Hepatocyte (in vitro differentiated cells): ENCODE results near the gene ATF6. TPM values are rescaled to one million over a fixed set of nuclear protein-coding genes. Genes with fewer than 3 reads are reported as not detected.

Experiments used
- DNase-seq: peaks from one replicate; pipeline ENCODE4 v3.0.0-alpha.2; 2016; ENCODE audit warnings: low spot score
- H2AFZ ChIP-seq: fragments of 200-600 bp; sonication (generic); 2 replicates; pipeline ENCODE4 v1.6.0; 2016; ENCODE audit warnings: antibody characterized with exemption, mild to moderate bottlenecking
- H3K27ac ChIP-seq: fragments of 200-600 bp; sonication (generic); 2 replicates; pipeline ENCODE4 v1.5.1; 2016; ENCODE audit warnings: mild to moderate bottlenecking
- H3K27me3 ChIP-seq: fragments of 200-600 bp; sonication (generic); 2 replicates; pipeline ENCODE4 v1.6.1; 2016
- H3K36me3 ChIP-seq: fragments of 200-600 bp; sonication (generic); replicated peaks from 2 replicates; pipeline ENCODE4 v1.5.1; 2016; ENCODE audit warnings: low read depth; ENCODE audit not compliant: insufficient read depth
- H3K4me1 ChIP-seq: fragments of 200-600 bp; sonication (generic); 2 replicates; pipeline ENCODE4 v1.5.1; 2016; ENCODE audit warnings: mild to moderate bottlenecking, moderate library complexity; ENCODE audit not compliant: insufficient read depth
- H3K4me2 ChIP-seq: fragments of 200-600 bp; sonication (generic); 2 replicates; pipeline ENCODE4 v1.6.0; 2016
- H3K4me3 ChIP-seq: fragments of 200-600 bp; sonication (generic); 2 replicates; pipeline ENCODE4 v1.5.1; 2016; ENCODE audit warnings: mild to moderate bottlenecking
- H3K79me2 ChIP-seq: fragments of 200-600 bp; sonication (generic); 2 replicates; pipeline ENCODE4 v1.6.0; 2017; ENCODE audit warnings: mild to moderate bottlenecking
- H3K9me2 ChIP-seq: fragments of 200-600 bp; sonication (generic); replicated peaks from 2 replicates; pipeline ENCODE4 v1.6.0; 2017; ENCODE audit warnings: mild to moderate bottlenecking; ENCODE audit not compliant: insufficient read depth
- H3K9me3 ChIP-seq: fragments of 200-600 bp; sonication (generic); 2 replicates; pipeline ENCODE4 v1.5.1; 2016; ENCODE audit warnings: low read depth, mild to moderate bottlenecking
- H4K20me1 ChIP-seq: fragments of 200-600 bp; sonication (generic); 2 replicates; pipeline ENCODE4 v1.6.0; 2016; ENCODE audit warnings: mild to moderate bottlenecking; ENCODE audit not compliant: insufficient read depth, poor library complexity, severe bottlenecking
- EZH2 ChIP-seq: fragments of 200-600 bp; sonication (generic); IDR thresholded peaks from 2 replicates; pipeline ENCODE4 v1.6.1; 2016; ENCODE audit warnings: antibody characterized with exemption, mild to moderate bottlenecking, borderline replicate concordance
- EZH2phosphoT487 ChIP-seq: fragments of 200-600 bp; sonication (generic); IDR thresholded peaks from one replicate; pipeline ENCODE4 v1.6.1; 2018; ENCODE audit warnings: antibody characterized with exemption, mild to moderate bottlenecking, low read depth, moderate library complexity; ENCODE audit not compliant: unreplicated experiment, severe bottlenecking
- WGBS: methylation state at CpG from one replicate; pipeline ENCODE4 v1.1.6; 2016; ENCODE audit warnings: low lambda C conversion rate; ENCODE audit errors: missing lambda C conversion rate; 5-methylcytosine and 5-hydroxymethylcytosine counted together
- polyA plus RNA-seq: library from polyadenylated mRNA; unstranded; fragments of >200 nt; fragmentation: Nextera tagmentation; extraction: Ambion mirVana; gene quantifications from 2 replicates; pipeline ENCODE4 v1.2.1, GENCODE V29; 2016
- total RNA-seq: library from RNA; depleted of rRNA; stranded (reverse); fragments of >200 nt; gene quantifications from 2 replicates; pipeline ENCODE4 v1.2.3, GENCODE V29; 2014
- TF ChIP-seq, protein P1 (sequence below): fragments of 200-600 bp; sonication (generic); IDR thresholded peaks from 2 replicates; pipeline ENCODE4 v1.5.1; 2016; ENCODE audit warnings: antibody characterized with exemption, mild to moderate bottlenecking; ENCODE audit not compliant: poor library complexity

ATF6 gene
- total and polyA plus RNA-seq, 2 experiments from 2014 or later, result 15.3 to 29.8 TPM

DNA sequence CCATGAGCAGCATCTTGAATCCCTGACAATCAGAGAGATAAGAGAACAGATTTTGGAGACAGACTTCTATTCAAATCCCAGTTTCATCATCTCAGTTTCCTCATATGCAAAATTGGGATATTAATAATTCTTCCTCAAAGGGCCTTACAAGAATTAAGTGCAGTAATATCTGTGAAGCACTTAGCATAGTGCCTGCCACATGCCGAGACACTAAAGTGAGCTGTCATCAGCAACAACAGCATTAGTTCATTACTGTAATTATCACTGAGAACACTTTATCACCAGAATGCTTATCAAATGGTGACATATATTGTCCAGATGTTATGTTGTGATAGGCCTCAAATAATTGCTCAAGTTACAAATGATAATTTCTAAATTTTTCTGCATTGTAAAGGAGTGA lies 45.7 kb upstream of the ATF6 start:
- no peaks in the 10 kb centered on the region for H3K4me1 ChIP-seq
- H3K27me3 ChIP-seq, result peaks cover 7% of the 10 kb centered on the region
- no peaks in the 10 kb centered on the region for H4K20me1 ChIP-seq
- H3K9me2 ChIP-seq, result no peaks in the 10 kb centered on the region
- no peaks in the 10 kb centered on the region for H3K9me3 ChIP-seq
- H3K4me2 ChIP-seq, result no peak overlapping the region
- no peaks in the 10 kb centered on the region for H3K36me3 ChIP-seq
- H2AFZ ChIP-seq, result no peak overlapping the region
- no peak for DNase-seq
- TF ChIP-seq, protein P1, sequence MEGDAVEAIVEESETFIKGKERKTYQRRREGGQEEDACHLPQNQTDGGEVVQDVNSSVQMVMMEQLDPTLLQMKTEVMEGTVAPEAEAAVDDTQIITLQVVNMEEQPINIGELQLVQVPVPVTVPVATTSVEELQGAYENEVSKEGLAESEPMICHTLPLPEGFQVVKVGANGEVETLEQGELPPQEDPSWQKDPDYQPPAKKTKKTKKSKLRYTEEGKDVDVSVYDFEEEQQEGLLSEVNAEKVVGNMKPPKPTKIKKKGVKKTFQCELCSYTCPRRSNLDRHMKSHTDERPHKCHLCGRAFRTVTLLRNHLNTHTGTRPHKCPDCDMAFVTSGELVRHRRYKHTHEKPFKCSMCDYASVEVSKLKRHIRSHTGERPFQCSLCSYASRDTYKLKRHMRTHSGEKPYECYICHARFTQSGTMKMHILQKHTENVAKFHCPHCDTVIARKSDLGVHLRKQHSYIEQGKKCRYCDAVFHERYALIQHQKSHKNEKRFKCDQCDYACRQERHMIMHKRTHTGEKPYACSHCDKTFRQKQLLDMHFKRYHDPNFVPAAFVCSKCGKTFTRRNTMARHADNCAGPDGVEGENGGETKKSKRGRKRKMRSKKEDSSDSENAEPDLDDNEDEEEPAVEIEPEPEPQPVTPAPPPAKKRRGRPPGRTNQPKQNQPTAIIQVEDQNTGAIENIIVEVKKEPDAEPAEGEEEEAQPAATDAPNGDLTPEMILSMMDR, result no peak
- no peak for TF ChIP-seq EZH2
- TF ChIP-seq EZH2phosphoT487, result no peak
- no peaks in the 10 kb centered on the region for H3K79me2 ChIP-seq
- H3K4me3 ChIP-seq, result no peak overlapping the region
- no peak overlapping the region for H3K27ac ChIP-seq
- 74% methylated on average over 1 of the region's 1 CpG for WGBS

GRCh38 chr1:161720956-161721737 lies 45.0 kb upstream of the ATF6 start, which contains the start of gene FCRLB:
TSS of gene FCRLB (plus strand) at chr1:161721544. CDS start at chr1:161722673, 1,129 bp downstream.
- H4K20me1 ChIP-seq, result no peaks in the 10 kb centered on the region

DNA sequence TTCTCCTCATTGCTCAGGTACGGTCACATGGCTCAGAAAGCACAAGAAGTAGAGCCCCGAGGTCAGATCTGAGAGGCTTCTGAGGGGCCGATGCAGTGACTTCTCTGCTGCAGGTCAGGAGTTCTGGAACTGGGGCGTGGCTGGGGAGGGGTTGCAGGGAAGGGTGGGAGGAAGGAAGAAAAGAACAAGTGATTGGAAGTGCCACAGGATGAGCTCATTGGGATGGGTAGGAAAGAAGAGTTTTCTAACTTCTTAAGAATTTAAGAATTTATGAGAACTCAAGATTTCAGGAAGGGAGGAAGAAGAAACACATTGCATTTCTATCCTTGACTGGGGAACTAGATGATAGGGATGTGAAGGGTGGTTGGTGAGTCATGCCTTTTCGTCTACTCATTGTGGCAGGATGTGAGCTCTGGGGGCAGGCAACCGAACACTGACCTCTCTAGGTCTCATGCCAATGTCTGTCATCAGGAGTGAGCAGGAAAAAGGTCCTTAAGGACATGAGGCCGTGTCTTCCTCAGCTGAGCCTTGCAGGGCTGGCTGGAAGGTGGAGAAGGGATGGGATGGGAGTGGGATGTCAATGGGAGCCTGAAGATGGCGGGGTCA lies 44.3 kb upstream of the ATF6 start:
- peaks cover 5% of the 10 kb centered on the region for H3K27me3 ChIP-seq
- no peak for DNase-seq
- H3K4me1 ChIP-seq, result no peaks in the 10 kb centered on the region
- H3K9me3 ChIP-seq, result no peaks in the 10 kb centered on the region
- H3K36me3 ChIP-seq, result no peaks in the 10 kb centered on the region
- H4K20me1 ChIP-seq, result no peaks in the 10 kb centered on the region
- 60% methylated on average over 8 of the region's 8 CpGs for WGBS
- no peaks in the 10 kb centered on the region for H3K79me2 ChIP-seq
- no peak overlapping the region for H2AFZ ChIP-seq
- no peak overlapping the region for H3K27ac ChIP-seq
- TF ChIP-seq EZH2 (no peak), EZH2phosphoT487 (no peak)
- TF ChIP-seq, protein P1, result no peak
- no peak overlapping the region for H3K4me3 ChIP-seq
- no peak overlapping the region for H3K4me2 ChIP-seq
- H3K9me2 ChIP-seq, result no peaks in the 10 kb centered on the region

More at GRCh38 chr1:161720956-161721737, 45.0 kb upstream of the ATF6 start, which contains the start of gene FCRLB:
- Histone ChIP-seq H3K4me1 (no peaks in the 10 kb centered on the region), H3K36me3 (no peaks in the 10 kb centered on the region), H3K9me2 (no peaks in the 10 kb centered on the region), H3K4me2 (no peak within 1 kb of the TSS), H3K27me3 (peaks cover 5% of the 10 kb centered on the region), H2AFZ (no peak within 1 kb of the TSS), H3K27ac (no peak within 1 kb of the TSS), H3K79me2 (no peaks in the 10 kb centered on the region), H3K9me3 (no peaks in the 10 kb centered on the region), H3K4me3 (no peak within 1 kb of the TSS)
- WGBS, result 61% methylated on average over 4 of the region's 4 CpGs
- DNase-seq, result no peak
- TF ChIP-seq, protein P1, result no peak
- no peak for TF ChIP-seq EZH2phosphoT487
- no peak for TF ChIP-seq EZH2
